NCI-H2107 (cell line): Measurements from ENCODE around the gene PIM3.
"Not testable (repeated sequence)": the region's sequence is repeated elsewhere in the genome, so short reads cannot be mapped to it uniquely, and the experiment has no call there.

Experiments used
- DNase-seq: peaks from one replicate; lab custom pipeline; 2025; lab: John Stamatoyannopoulos, UW

The PIM3 gene

GRCh38 chr22:49983148-49984042 is 22.8 kb downstream of the PIM3 start:
- no peak for DNase-seq

GRCh38 chr22:49986325-49986724 is 25.8 kb downstream of the PIM3 start:
- DNase-seq = no peak

- DNase-seq = not testable (repeated sequence)
Measured at GRCh38 chr22:49989826-49990225, 29.3 kb downstream of the PIM3 start.

GRCh38 chr22:49991167-49991566 is 30.6 kb downstream of the PIM3 start:
- no peak for DNase-seq

GRCh38 chr22:49991907-49992533 is 31.4 kb downstream of the PIM3 start:
- DNase-seq = no peak

- DNase-seq = no peak
Measured at GRCh38 chr22:49992921-49993648, 32.5 kb downstream of the PIM3 start.

GRCh38 chr22:49993649-49994360 is 33.2 kb downstream of the PIM3 start:
- DNase-seq = no peak

- DNase-seq = no peak
Measured at GRCh38 chr22:49994361-49995040, 33.9 kb downstream of the PIM3 start.

- no peak for DNase-seq
Measured at GRCh38 chr22:49995041-49995360, 34.4 kb downstream of the PIM3 start.

GRCh38 chr22:49995361-49996118 is 35.0 kb downstream of the PIM3 start:
- no peak for DNase-seq

GRCh38 chr22:49996119-49996517 is 35.5 kb downstream of the PIM3 start:
- DNase-seq = no peak

GRCh38 chr22:49996518-49997250 is 36.1 kb downstream of the PIM3 start:
- DNase-seq = no peak

GRCh38 chr22:49997251-49997599 is 36.7 kb downstream of the PIM3 start:
- DNase-seq = no peak

GRCh38 chr22:49997932-49998717 is 37.6 kb downstream of the PIM3 start:
- no peak for DNase-seq

GRCh38 chr22:49998718-49999062 is 38.1 kb downstream of the PIM3 start:
- no peak for DNase-seq

- no peak for DNase-seq
Measured at GRCh38 chr22:49999063-49999945, 38.7 kb downstream of the PIM3 start.

- no peak for DNase-seq
Measured at GRCh38 chr22:49999946-50000586, 39.5 kb downstream of the PIM3 start.
